ENCODE results near the gene RHOH.

The RHOH gene

GRCh38 chr4:40206426-40206825 is 9.6 kb downstream of the RHOH start:
- Histone ChIP-seq H3K27me3 (ENCODE audit: control insufficient read depth, insufficient read depth, low read length) (no peaks in the 10 kb centered on the region), H3K9ac (ENCODE audit: low read depth, low read length) (no peak overlapping the region), H3K4me1 (ENCODE audit: control insufficient read depth, insufficient read depth, low read length) (no peaks in the 10 kb centered on the region), H3K27ac (ENCODE audit: low read depth, low read length) (no peak overlapping the region), H3K9me3 (ENCODE audit: control insufficient read depth, insufficient read depth, low read length) (no peaks in the 10 kb centered on the region), H3K4me3 (ENCODE audit: low read depth, low read length) (no peak overlapping the region), H3K36me3 (ENCODE audit: control insufficient read depth, insufficient read depth, low read length) (no peaks in the 10 kb centered on the region)

DNA sequence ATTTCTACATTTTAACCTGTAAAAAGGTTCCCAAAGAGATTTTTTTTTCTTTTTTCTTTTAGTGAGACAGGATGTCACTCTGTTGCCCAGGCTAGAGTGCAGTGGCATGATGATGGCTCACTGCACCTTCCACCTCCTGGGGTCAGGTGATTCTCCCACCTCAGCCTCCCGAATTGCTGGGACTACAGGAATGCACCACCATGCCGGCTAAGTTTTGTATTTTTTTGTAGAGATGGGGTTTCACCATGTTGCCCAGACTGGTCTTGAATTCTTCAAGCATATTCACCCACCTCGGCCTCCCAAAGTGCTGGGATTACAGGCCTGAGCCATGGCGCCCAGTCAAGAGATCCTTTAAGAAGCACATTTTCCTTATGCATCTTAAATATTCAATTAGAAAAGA is 12.6 kb downstream of the RHOH start:
- Histone ChIP-seq H3K9ac (ENCODE audit: low read depth, low read length) (no peak overlapping the region), H3K27me3 (ENCODE audit: control insufficient read depth, insufficient read depth, low read length) (no peaks in the 10 kb centered on the region), H3K4me3 (ENCODE audit: low read depth, low read length) (no peak overlapping the region), H3K4me1 (ENCODE audit: control insufficient read depth, insufficient read depth, low read length) (peaks cover 4% of the 10 kb centered on the region; the same call in 1 of the 2 replicates), H3K36me3 (ENCODE audit: control insufficient read depth, insufficient read depth, low read length) (no peaks in the 10 kb centered on the region), H3K27ac (ENCODE audit: low read depth, low read length) (no peak overlapping the region), H3K9me3 (ENCODE audit: control insufficient read depth, insufficient read depth, low read length) (no peaks in the 10 kb centered on the region)

DNA sequence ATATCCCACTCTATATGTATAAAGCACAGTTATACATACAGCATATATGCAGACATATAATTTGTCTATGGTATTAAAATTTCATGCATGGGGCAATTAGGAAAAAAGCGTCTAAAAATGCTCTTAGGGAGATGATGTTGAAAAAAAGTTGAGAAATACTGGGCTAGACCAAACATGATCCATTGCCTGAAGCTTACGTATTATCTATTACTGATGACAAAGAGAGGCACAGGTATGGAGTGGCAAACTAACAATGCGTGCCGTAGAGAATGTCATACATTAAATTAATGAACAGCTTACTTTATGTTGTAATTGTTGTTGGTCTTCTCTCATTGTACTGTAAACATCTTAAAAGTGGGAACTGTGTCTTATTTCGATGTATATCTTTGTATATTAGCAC is 13.9 kb downstream of the RHOH start:
- Histone ChIP-seq H3K4me3 (ENCODE audit: low read depth, low read length) (no peak overlapping the region), H3K9ac (ENCODE audit: low read depth, low read length) (no peak overlapping the region), H3K9me3 (ENCODE audit: control insufficient read depth, insufficient read depth, low read length) (no peaks in the 10 kb centered on the region), H3K4me1 (ENCODE audit: control insufficient read depth, insufficient read depth, low read length) (peaks cover 4% of the 10 kb centered on the region; the same call in 1 of the 2 replicates), H3K36me3 (ENCODE audit: control insufficient read depth, insufficient read depth, low read length) (no peaks in the 10 kb centered on the region), H3K27ac (ENCODE audit: low read depth, low read length) (no peak overlapping the region), H3K27me3 (ENCODE audit: control insufficient read depth, insufficient read depth, low read length) (no peaks in the 10 kb centered on the region)

DNA sequence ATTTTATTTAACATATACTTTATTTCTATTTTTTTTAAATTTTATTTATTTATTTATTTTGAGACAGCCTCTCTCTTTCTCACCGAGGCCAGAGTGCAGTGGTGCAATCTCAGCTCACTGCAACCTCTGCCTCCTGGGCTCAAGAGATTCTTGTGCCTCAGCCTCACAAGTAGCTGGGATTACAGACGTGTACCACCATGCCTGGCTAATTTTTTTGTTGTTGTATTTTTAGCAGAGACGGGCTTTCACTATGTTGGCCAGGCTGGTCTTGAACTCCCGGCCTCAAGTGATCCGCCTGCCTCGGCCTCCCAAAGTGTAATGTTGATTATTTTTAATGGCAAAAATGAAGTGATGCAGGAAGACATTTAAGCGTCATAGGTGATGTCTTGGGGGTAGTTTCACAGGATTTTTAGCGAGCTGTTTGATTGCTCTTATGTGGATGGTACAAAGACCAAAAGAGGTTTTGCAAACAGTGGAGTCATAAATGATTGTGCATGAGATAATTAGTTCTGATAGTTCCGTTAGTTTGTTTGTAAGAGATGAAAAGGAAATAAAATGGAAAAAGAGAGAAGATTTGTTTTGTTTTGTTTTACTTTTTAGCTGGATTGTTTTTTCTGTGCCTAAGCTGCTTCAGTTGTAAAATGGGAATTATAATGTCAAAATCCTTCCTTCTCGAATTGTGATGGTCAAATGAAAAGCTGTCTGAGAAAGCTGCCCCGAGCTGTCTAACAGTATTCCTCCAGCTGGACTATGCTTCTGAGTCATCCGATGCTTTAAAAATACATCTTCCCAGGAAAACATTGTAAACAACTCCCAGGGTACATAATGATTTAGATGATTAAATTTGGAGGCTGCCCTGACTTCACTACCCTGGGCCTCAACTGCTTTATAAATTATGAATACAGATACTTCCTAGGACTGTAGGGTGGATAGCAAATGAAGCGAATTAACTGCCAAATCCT is 14.7 kb downstream of the RHOH start:
- Histone ChIP-seq H3K27me3 (ENCODE audit: control insufficient read depth, insufficient read depth, low read length) (no peaks in the 10 kb centered on the region), H3K27ac (ENCODE audit: low read depth, low read length) (no peak overlapping the region), H3K4me3 (ENCODE audit: low read depth, low read length) (no peak overlapping the region), H3K9ac (ENCODE audit: low read depth, low read length) (no peak overlapping the region), H3K4me1 (ENCODE audit: control insufficient read depth, insufficient read depth, low read length) (peaks cover 4% of the 10 kb centered on the region; the same call in 1 of the 2 replicates), H3K9me3 (ENCODE audit: control insufficient read depth, insufficient read depth, low read length) (no peaks in the 10 kb centered on the region), H3K36me3 (ENCODE audit: control insufficient read depth, insufficient read depth, low read length) (no peaks in the 10 kb centered on the region)

DNA sequence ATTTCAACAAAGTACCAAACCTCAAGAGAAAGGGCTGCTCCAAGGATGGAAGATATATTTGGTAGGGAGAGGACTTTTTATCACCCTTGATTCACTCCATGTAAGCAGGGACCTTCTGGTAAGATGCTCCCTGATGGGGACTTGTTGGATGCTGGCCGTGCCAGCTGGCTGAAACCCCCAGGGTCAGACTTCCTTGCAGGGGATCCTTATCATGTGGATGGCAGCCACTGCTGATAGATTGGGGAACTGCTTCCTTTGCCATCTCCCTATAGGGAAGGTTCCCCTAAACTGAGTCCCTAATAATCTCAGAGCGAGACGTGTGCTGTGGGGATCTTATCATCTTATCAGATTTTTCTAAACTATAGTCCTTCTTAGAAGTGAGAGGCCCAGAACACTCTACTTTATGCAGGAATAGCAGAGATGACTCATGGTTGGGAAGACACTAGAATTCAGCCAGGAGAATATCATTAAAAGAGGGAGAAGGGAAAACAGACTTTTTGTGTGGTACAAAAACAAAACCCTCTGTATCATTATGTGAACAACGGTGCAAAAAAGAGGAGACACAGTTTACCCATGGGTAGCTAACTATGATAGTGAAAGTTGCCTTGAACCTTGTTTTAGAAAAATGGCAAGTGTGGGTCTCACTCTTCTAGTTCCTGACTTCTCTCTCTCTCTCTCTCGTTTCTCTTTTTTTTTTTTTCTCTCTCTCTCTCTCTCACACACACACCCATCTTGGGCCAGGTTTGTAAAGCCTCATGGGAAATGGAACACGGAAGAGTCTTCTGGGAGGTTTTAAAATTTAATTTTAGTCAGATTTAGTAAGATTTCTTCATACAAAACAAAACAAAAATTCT is 16.1 kb downstream of the RHOH start:
- H3K4me1 ChIP-seq (ENCODE audit: control insufficient read depth, insufficient read depth, low read length) = peaks cover 4% of the 10 kb centered on the region; the same call in 1 of the 2 replicates
- H3K4me3 ChIP-seq (ENCODE audit: low read depth, low read length) = no peak overlapping the region
- no peaks in the 10 kb centered on the region for H3K27me3 ChIP-seq (ENCODE audit: control insufficient read depth, insufficient read depth, low read length)
- H3K27ac ChIP-seq (ENCODE audit: low read depth, low read length) = no peak overlapping the region
- no peaks in the 10 kb centered on the region for H3K9me3 ChIP-seq (ENCODE audit: control insufficient read depth, insufficient read depth, low read length)
- no peaks in the 10 kb centered on the region for H3K36me3 ChIP-seq (ENCODE audit: control insufficient read depth, insufficient read depth, low read length)
- H3K9ac ChIP-seq (ENCODE audit: low read depth, low read length) = no peak overlapping the region

DNA sequence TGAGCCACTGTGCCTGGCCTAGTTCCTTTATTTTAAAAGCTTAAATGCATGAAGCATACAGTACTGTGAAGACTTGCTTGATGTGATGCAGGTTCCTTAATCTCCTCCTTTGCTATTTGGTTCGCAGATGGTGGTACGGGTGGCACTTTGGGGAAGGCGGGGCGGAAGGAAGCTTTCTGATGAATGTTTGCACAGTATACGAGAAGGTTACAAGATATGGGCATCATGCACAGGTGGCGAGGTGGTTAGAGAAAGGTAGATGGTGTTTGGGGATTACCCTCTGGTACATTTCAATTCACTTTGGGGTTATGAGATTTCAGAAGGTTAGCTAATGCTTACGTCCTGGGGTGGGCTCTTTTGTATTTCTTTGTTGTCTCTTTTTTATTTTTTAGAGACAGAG is 17.2 kb downstream of the RHOH start:
- no peaks in the 10 kb centered on the region for H3K9me3 ChIP-seq (ENCODE audit: control insufficient read depth, insufficient read depth, low read length)
- H3K4me1 ChIP-seq (ENCODE audit: control insufficient read depth, insufficient read depth, low read length) = peaks cover 4% of the 10 kb centered on the region; the same call in 1 of the 2 replicates
- no peaks in the 10 kb centered on the region for H3K36me3 ChIP-seq (ENCODE audit: control insufficient read depth, insufficient read depth, low read length)
- no peaks in the 10 kb centered on the region for H3K27me3 ChIP-seq (ENCODE audit: control insufficient read depth, insufficient read depth, low read length)
- no peak overlapping the region for H3K4me3 ChIP-seq (ENCODE audit: low read depth, low read length)
- no peak overlapping the region for H3K9ac ChIP-seq (ENCODE audit: low read depth, low read length)
- no peak overlapping the region for H3K27ac ChIP-seq (ENCODE audit: low read depth, low read length)

DNA sequence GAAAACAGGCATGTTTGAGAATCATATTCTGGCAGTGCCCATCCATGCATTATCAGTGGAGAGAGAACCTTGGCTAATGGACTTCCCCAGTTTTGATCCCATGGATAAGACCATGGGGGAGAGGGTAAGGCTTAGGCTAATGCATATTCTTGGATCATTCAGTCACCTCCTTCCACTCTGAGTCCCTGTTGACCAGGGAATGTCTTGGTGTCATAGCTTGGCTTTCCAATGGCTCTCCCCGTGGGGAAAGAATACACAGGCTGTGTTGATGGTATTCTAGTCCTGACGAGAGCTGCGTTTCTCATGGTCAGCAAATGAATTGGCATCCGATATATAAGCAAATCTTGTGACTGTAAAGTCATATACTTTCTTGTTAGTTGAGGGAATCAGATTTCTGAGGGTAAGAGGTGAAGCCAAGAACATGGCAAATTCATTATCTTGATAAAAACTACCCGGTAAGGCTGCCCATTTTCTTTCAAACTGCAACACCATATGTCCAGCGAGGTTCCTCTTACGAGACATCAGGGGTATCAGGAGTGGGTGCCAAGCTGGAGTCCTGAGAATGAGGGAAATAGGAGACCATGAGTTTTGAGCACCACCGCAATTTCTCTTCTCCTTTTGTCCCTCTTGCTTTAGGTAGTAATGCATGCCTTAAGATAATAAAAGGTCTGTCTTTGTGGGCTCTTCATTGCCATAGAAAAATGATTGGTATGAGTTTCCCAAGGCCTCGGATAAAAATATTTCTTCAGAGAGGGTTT is 18.0 kb downstream of the RHOH start:
- Histone ChIP-seq H3K27me3 (ENCODE audit: control insufficient read depth, insufficient read depth, low read length) (no peaks in the 10 kb centered on the region), H3K9ac (ENCODE audit: low read depth, low read length) (no peak overlapping the region), H3K9me3 (ENCODE audit: control insufficient read depth, insufficient read depth, low read length) (no peaks in the 10 kb centered on the region), H3K27ac (ENCODE audit: low read depth, low read length) (no peak overlapping the region), H3K36me3 (ENCODE audit: control insufficient read depth, insufficient read depth, low read length) (no peaks in the 10 kb centered on the region), H3K4me3 (ENCODE audit: low read depth, low read length) (no peak overlapping the region), H3K4me1 (ENCODE audit: control insufficient read depth, insufficient read depth, low read length) (peaks cover 4% of the 10 kb centered on the region; the same call in 1 of the 2 replicates)

DNA sequence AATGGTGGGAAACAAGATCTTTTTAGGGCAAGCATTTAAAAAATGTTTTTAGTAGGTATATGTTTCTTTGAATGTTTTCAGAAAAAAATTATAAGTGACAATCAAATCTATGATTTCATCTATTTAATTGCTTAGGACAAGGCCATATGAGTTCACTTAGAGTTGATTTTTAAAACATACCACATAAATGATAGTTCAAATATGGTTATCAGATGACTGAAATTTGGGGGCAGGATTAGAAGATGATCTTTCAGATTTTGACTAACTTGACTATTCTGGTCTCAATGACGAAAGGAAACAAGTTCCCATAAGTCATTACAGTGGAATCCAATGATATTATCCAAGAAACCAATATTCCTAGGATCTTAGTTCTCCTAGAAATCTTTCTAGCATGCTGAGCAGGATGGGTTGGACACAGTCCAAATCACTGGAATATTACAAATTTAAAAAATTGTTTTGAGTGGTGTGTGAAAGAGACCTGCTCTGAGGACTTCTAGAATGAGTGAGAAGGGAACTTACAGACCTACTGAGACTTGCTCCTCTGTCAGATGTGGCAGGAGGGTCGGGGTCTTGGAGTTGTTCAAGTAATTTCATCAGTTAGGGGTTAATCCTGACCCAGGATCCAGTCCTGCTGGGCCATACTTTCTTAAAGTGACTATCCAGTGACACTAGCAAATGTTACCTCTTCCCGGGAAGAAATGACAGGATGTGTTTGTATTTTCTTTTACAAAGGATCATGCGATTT is 20.0 kb downstream of the RHOH start:
- peaks cover 4% of the 10 kb centered on the region; the same call in 1 of the 2 replicates for H3K4me1 ChIP-seq (ENCODE audit: control insufficient read depth, insufficient read depth, low read length)
- no peaks in the 10 kb centered on the region for H3K36me3 ChIP-seq (ENCODE audit: control insufficient read depth, insufficient read depth, low read length)
- H3K27me3 ChIP-seq (ENCODE audit: control insufficient read depth, insufficient read depth, low read length) = no peaks in the 10 kb centered on the region
- H3K27ac ChIP-seq (ENCODE audit: low read depth, low read length) = no peak overlapping the region
- H3K9ac ChIP-seq (ENCODE audit: low read depth, low read length) = no peak overlapping the region
- no peak overlapping the region for H3K4me3 ChIP-seq (ENCODE audit: low read depth, low read length)
- H3K9me3 ChIP-seq (ENCODE audit: control insufficient read depth, insufficient read depth, low read length) = no peaks in the 10 kb centered on the region

GRCh38 chr4:40221744-40222143 is 24.9 kb downstream of the RHOH start:
- Histone ChIP-seq H3K27ac (ENCODE audit: low read depth, low read length) (no peak overlapping the region), H3K4me1 (ENCODE audit: control insufficient read depth, insufficient read depth, low read length) (no peaks in the 10 kb centered on the region), H3K9ac (ENCODE audit: low read depth, low read length) (no peak overlapping the region), H3K27me3 (ENCODE audit: control insufficient read depth, insufficient read depth, low read length) (no peaks in the 10 kb centered on the region), H3K36me3 (ENCODE audit: control insufficient read depth, insufficient read depth, low read length) (no peaks in the 10 kb centered on the region), H3K9me3 (ENCODE audit: control insufficient read depth, insufficient read depth, low read length) (no peaks in the 10 kb centered on the region), H3K4me3 (ENCODE audit: low read depth, low read length) (no peak overlapping the region)

DNA sequence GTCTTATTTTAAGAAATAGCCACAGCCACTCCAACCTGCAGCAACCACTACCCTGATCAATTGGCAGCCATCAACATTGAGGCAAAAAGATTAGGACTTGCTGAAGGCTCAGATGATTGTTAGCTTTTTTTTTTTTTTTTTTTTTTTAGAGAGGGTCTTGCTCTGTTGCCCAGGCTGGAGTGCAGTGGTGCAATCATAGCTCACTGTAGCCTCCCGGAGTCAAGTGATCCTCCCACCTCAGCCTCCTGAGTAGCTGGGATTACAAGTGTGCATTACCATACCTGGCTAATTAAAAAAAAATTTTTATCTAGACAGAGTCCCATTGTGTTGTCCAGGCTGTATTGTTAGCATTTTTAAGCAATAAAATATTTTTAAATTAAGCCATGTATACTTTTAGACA is 26.5 kb downstream of the RHOH start:
- Histone ChIP-seq H3K27ac (ENCODE audit: low read depth, low read length) (no peak overlapping the region), H3K9me3 (ENCODE audit: control insufficient read depth, insufficient read depth, low read length) (no peaks in the 10 kb centered on the region), H3K27me3 (ENCODE audit: control insufficient read depth, insufficient read depth, low read length) (no peaks in the 10 kb centered on the region), H3K36me3 (ENCODE audit: control insufficient read depth, insufficient read depth, low read length) (no peaks in the 10 kb centered on the region), H3K9ac (ENCODE audit: low read depth, low read length) (no peak overlapping the region), H3K4me3 (ENCODE audit: low read depth, low read length) (no peak overlapping the region), H3K4me1 (ENCODE audit: control insufficient read depth, insufficient read depth, low read length) (no peaks in the 10 kb centered on the region)

Measured in HUES48 (cell line).